CD4-positive, alpha-beta T cell treated with Interleukin-21 for 1 hour (primary cell): ENCODE measurements around the gene HSPB6.
A peak's percentile ranks its signal among the peaks of the same experiment; 100 is the strongest.
"Not testable (repeated sequence)": the region's sequence is repeated elsewhere in the genome, so short reads cannot be mapped to it uniquely, and the experiment has no call there.

Experiments used
- DNase-seq: peaks from one replicate; pipeline ENCODE4 v3.0.0-alpha.2; 2020

The HSPB6 gene, protein sequence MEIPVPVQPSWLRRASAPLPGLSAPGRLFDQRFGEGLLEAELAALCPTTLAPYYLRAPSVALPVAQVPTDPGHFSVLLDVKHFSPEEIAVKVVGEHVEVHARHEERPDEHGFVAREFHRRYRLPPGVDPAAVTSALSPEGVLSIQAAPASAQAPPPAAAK

DNA sequence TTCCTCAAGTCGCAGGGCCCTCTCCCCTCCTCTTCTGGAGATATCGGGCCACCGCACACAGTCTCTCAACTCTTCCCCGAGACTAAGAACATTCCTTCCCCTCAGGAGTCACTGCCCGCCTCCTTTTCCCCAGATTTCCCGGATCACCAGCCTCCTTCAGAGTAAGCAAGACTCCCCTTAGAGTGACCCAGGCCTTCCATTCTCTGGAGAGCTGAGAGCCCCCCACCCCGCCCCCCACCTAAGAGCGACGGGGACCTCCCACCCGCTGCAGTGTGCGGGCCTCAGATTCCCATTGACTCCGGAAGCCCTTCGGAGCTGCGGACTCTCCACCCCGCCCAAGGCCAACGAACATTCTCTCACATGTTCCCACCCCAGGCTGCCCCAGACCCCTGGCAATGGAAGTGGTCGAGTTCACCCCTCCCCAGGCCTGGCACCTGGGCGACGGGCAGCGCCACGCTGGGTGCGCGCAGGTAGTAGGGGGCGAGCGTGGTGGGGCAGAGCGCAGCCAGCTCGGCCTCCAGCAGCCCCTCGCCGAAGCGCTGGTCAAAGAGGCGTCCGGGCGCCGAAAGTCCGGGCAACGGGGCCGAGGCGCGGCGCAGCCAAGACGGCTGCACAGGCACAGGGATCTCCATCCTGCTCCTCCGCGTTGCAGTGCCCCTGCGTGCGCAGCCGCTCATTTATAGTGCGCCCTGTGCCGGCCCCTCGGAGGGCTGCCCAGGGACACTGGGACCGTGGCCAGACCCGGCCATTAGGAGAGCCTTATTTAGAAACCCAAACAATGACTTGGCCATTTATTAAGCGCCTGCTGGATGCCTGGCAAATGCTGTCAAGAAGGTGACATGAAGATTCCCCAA lies at the start of gene HSPB6:
Gene HSPB6 (minus strand): TSS at position 653 of the 854 bp plus-strand sequence. CDS start 21 bp downstream, at position 632.
- DNase-seq, result no peak

DNA sequence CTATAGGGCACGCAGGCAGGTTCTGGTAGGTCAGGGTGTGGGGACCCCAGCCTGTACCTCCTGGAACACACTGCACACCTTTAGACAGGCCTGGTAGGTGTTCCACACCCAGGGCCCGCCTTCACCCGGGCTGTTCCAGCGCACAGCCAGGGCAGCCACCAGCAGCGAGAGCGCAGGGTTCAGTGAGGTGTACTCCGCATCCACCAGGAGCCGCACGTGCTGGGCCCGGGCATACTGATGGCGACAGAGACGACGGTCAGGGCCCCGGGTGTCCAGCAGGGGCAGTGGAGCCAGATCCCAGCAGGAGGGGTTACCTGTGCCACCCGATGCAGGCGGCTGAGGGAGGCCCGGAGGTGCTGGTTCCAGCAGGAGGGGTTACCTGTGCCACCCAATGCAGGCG lies 49.8 kb upstream of the HSPB6 start:
- DNase-seq, result no peak

DNA sequence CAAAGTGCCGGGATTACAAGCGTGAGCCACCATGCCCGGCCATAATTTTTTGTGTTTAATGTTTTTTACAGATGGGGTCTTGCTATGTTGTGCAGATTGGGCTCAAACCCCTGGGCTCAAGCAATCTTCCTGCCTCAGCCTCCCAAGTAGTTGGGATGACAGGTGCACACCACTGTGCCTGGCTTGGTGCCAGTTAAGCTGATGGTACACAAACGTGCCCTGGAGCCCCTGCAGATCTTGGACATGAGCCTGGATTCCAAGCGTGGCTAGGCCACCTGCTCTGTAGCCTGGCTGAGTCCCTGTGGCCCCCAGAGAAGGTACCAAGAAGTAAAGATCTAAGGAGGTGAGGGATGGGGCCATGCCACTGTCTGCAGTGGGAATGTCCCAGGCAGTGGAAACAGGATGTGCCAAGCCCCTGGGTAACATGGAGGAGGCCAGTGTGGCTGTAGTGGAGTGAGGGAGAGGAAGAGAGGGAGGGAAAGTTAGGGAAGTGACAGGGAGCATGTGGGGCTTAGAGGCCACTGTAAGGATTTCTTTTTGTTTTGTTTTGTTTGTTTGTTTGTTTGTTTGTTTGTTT lies 48.8 kb upstream of the HSPB6 start:
- no peak for DNase-seq

DNA sequence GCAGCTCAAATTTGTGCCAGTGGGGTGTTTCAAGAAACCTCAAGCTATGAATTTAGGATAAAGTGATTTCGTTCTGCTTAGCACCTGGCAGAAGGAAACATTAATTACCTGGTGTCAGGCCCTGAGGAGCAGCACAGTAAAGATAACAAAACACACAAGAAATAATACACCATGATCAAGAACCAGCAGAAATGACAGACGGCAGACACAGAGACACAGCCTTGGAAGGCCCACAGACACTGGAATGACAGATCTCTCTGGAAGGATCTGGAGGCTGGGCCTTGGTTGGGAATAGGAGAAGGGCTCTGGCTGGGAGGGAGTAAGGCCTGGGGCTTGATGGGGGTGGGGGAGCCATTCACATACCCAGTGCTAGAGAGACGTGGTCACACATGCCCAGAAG lies 45.0 kb upstream of the HSPB6 start:
- no peak for DNase-seq

DNA sequence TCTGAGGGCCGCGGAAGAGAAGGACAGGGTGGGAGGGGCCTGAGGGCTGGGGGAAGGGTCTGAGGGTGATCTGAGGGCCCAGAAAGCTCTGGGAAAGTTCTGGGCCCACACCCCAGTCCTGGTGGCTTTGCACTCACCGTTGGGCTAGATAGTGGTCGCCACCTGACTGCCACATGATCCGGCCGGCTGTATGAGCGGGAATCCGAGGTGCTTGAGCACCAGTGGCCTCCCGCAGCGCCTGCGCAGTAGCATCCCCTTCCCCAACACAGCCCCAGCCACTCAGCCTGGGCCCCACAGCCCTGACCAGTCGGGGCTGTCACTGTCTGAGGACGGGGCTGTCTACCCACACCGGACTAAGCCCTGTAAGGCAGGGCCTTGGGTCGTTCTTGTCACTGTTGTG lies 40.8 kb upstream of the HSPB6 start:
- DNase-seq, result no peak

DNA sequence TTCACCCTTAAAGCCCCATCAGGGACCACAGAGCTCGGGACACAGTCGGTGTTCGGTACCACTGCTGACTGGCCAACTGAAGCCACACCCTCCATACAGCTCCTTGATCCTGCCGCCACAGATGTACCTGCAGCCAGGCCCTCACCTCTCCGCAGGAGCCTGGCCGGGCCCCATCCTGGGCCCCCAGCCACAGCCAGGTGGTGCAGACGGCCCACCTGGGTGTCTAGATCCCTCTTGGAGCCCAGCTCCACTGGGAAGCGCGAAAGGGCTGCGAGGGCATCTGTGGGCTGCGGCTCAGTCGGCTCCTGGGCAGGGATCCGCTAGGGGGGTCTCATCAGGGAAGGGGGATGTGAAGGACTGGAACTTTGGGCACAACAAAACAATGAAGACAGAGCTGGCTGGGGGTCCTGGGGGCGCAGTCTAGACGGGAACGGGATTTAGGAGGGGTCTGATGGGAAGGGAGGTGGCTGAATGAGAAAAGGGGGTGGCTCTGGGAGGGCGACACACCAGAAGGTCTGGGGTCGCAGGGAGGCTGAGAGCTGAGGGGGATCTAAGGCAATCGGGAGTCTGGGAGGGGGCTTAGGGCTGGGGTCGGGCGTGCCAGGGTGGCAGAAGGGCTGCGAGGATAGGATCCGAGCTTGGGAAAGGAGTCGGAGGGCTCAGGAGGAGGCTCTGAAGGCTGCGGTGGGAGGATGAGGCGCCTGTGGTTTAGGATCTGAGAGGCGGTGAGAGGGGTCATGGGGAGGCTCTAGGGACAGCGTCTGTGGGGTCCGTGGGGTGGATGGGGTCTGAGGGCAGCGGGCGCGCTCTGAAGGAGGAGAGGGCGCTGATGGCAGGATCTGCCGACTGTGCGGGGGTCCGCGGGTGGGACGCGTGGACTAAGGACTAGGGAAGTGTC lies 40.1 kb upstream of the HSPB6 start:
- DNase-seq, result no peak

DNA sequence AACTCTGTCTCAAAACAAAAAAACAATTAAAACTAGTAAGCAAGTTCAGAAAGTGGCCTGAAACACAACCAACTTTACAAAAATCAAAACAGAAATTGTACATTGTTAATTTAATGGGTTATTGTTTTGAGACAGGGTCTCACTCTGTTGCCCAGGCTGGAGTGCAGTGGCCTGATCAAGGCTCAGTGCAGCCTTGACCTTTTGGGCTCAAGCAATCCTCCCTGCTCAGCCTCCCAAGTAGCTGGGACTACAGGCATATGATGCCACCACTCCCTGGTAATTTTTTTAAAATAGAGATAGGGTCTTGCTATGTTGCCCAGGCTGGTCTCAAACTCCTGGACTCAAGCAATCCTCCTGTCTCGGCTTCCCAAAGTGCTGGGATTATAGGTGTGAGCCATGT lies 38.7 kb upstream of the HSPB6 start:
- DNase-seq, result not testable (repeated sequence)

DNA sequence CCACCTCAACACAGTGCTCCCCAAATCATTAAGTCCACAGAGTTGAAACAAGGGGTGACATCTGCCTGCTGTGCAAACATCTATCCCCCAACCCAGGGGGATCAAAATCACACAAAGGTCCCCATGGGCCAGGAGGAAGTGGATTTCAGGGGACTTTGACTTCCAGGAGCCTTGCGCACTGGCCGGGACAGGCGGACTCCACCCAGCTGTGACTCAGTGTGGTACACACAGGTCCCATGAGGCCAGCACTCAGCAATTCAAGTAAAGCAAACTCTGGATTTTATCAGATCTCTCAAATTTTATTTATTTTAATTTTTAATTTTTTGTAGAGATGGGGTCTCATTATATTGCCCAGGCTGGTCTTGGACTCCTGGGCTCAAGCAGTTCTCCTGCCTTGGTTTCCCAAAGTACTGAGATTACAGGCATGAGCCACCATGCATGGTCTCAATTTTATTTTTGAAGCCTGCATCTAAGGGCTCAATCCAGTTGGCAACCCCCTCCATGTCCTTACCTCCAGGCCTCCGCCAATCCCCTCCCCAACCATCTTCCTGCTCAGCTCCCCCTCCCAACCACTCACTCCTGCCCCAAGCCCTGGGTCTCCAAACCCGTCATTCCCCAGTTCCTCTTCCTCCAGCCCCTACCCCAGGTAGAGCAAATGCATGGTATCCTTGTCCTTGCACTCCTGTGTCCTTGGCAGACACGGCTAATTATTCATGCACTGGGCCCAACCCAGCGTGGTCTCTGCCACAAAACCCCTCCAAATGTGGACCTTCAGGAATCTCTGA lies 36.7 kb upstream of the HSPB6 start:
- DNase-seq, result no peak

DNA sequence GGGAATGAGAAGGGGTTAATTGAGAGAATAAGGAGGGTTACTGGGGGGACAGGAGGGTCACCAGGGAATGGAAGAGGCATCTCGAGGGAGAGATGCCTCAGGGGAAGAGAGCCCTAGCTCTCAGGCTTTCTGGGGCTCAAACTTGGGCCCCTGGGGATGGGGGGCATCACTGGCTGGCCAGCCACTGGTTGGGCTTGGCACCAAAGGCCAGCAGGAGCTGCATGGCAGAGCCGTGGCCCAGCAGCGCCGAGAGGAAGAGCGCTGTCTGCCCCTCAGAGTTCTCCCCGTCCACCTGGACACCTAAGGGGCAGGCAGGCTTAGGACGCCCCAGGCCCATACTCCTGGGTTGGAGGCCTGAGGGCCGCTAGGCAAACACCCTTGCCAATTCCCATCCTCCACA lies 36.1 kb upstream of the HSPB6 start:
- DNase-seq, result no peak

DNA sequence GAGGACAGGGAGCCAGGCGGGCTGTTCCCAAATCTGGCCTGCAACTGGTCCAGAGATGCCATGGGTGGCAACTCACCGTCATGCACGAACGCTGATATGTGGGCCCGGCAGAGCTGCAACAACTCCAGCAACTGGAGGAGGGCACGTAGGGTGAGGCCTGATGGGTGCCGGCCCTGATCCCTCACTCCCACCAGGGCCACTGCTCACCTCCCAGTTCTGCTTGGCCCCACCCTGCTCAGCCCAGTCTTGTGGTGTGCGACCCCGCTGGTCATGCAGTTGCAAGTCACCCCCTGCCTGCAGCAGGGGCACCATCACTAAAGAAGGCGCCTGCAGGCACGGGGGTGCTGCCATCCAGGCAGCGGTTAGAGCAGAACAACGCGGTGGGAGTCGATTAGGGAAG lies 35.5 kb upstream of the HSPB6 start:
- DNase-seq, result no peak

DNA sequence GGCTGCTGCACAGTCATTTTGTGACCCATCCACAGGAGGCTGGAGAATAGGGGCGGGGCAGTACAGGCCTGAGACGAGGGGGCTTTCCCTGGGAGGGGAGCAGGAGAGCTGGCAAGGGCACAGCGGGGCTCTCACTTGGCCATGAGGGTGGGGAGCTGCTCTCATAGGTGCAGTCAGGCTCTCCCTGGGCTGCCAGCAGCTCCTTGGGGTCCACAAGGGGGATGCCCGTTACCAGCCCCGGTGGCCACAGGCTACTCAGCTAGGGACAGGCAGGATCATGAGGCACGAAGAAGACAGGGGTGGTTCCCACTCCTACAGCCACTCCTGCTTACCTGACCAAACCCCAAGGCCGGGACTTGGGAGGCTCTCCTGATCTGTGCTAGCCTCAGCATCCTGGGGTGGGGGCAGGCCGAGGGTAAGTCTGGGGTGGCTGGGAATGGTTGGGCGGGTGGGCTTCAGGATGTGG lies 35.0 kb upstream of the HSPB6 start:
- DNase-seq, result no peak

DNA sequence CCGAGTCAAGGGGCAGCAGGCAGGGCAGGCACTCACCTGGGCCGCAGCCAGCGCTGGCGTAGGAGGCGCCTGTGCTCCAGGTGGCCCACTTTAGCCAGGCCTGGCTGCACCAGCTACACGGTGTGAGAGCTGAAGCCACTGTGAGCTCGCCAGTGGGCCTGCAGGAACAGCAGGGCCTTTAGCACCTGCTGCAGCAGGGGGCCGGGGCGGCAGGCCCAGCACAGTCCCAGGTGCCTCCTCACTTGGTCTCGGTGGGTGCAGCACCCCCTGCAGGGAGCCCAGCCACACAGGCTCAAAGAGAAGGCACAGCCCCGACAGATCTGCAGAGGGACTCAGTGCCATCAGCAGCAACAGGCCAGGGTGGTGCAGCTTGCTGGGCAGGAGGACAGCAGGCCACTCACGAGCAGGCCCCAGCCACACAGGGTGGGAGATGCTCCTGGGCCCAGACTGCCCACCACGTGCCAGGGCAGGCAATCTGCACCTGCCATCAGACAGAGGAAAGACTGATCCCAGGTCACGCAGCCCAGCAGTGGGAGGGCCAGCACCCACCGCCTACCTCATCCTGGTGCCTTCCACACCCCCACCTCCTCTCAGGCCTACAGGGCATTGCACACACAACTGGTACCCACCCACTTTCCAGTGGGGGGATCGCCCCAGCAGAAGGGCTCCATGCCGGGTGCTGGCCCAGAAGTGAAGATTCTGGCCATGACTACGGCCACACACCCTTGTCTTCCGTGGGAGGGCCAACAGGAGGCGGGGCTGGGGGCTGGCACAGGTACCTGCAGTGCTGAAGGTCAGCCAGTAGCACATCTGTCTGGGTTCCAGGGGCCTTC lies 34.4 kb upstream of the HSPB6 start:
- peak; percentile 5 for DNase-seq

DNA sequence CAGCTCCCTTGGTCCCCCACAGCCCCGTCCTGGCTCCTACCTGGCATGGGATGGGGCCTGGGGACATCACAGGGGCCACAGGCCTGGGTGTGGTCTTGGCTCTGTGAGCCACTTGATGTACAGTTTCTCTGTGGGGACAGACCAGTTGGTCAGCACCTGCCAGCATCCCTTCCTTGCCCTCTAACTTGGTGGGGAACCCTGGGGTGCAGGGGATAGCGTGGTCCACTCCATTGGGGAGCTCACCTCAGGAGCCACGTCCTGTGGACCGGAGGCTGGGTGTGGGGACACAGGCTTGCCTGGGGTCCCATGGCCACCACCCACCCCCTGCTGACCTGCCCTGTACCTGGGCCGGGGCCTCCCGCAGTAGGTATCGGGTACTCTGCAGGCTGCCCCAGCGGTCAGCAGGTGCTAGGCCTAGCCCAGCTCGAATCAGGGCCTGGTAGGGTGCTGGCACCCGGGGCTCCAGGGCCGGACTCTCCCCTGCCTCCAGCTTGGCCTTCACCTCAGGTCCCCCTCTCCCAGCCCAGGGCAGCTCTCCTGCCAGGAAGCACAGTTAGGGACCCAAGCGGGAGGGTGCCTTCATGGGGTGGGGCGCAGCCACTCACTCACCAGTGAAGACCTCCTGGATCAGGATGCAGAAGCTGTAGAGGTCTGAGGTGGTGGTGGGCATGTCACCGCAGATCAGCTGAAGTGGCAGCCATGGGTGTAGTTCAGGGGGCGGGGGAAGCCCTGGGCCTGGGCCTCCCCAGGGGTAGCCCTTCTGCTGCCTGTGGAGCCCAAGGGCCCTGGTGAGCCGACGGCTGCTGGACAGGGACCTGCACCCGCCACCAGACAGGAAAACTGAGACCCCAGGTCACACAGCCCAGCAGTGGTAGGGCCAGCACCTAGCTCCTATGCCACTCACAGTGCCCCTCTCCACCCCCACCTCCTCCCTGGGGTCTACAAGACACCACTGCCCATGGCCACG lies 33.4 kb upstream of the HSPB6 start:
- no peak for DNase-seq

DNA sequence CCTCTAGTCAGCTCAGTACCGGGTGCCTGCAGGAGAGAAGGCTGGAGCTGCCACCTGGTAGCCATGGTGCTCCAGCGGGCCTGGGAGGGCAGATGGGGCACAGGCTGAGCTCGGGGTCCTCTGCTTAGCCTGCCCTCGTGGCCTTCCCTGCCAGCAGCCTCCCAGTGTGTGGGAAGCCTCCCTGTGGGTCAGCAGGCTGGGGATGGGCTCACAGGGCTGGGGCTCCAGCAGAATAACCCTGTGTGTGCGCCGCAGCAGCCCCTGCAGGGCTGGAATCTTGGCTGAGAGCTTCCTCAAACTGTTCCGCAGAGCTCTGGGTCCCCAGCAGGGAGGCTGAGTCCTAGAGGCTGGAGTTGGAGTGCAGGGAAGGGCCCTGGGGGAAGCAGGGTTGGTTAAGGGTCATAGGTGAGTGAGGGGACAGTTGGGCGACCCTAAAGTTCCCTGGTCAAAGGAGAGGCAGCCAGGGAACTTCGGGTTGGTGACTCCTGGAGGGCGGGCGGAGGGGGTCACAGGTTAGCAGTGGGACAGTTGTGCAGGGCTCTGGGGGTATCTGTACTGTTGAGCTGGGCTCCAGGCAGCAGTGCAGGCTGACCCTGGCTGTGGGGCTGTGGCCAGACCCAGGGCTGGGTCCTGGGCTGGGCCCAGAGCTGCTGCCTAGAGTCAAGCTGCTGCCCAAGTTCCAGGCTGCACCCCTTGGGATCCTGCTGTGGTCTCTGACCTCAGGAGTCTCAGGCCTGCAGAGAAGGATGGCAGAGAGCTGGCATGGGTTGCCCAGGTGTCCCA lies 32.6 kb upstream of the HSPB6 start:
- DNase-seq, result no peak

DNA sequence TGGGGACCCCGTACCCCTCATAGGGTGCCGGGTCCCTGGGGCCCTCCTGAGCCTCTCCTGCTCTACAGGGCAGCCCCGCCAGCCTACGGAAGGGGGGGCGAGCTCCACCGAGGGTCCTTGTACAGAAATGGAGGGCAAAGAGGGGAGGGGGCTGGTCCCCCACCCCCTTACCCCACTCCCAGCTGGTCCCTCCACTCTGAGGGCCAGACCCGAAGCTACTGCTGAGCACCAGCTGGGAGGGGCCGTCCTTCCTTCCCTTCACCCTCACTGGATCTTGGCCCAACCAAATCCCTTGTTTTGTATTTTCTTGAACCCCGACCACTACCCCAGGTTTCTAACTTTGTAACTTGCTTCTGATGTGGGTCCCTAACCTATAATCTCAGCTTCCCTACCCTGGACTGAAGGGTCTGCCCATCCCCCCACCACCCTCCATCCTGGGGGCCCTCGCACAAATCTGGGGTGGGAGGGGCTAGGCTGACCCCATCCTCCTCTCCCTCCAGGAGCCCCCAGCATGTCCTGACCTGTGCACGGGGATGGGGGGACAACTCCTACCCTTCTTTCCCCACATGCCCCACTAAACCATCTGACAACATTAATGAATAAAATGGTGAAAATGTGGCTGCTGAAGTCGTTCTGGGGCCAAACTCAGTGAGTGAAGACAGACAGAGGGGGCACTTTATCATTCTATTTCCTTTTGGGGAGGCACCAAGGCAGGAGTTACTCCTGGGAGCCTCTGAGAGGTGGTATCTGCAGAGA lies 31.6 kb upstream of the HSPB6 start:
- DNase-seq, result no peak

DNA sequence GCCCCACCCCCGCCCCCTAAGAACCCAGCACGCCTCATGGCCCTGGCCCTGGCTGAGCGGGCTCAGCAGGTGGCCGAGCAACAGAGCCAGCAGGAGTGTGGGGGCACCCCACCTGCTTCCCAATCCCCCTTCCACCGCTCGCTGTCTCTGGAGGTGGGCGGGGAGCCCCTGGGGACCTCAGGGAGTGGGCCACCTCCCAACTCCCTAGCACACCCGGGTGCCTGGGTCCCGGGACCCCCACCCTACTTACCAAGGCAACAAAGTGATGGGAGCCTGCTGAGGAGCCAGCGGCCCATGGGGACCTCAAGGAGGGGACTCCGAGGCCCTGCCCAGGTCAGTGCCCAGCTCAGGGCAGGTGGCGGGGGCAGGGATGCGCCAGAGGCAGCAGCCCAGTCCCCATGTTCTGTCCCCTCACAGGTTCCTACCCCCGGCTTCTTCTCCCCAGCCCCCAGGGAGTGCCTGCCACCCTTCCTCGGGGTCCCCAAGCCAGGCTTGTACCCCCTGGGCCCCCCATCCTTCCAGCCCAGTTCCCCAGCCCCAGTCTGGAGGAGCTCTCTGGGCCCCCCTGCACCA lies 30.5 kb upstream of the HSPB6 start:
- no peak for DNase-seq

DNA sequence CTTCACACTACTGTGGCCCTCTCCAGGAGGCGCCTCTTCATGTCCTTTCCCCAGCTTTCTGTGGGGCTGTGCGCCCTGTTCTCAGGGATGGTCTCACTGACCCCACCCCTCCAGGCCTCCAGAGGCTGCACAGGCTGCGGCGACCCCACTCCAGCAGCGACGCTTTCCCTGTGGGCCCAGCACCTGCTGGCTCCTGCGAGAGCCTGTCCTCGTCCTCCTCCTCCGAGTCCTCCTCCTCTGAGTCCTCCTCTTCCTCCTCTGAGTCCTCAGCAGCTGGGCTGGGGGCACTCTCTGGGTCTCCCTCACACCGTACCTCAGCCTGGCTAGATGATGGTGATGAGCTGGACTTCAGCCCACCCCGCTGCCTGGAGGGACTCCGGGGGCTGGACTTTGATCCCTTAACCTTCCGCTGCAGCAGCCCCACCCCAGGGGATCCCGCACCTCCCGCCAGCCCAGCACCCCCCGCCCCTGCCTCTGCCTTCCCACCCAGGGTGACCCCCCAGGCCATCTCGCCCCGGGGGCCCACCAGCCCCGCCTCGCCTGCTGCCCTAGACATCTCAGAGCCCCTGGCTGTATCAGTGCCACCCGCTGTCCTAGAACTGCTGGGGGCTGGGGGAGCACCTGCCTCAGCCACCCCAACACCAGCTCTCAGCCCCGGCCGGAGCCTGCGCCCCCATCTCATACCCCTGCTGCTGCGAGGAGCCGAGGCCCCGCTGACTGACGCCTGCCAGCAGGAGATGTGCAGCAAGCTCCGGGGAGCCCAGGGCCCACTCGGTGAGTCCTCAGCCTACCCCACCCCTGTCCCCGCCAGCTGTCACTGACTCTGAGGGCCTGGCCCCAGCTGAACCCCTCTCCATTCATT lies 29.7 kb upstream of the HSPB6 start:
- DNase-seq, result no peak
